NCI-H1105 (cell line): ENCODE results near the gene ANGPTL8.

Source experiments
- DNase-seq: peaks from one replicate; lab custom pipeline; 2025; lab: John Stamatoyannopoulos, UW

The ANGPTL8 gene

DNA sequence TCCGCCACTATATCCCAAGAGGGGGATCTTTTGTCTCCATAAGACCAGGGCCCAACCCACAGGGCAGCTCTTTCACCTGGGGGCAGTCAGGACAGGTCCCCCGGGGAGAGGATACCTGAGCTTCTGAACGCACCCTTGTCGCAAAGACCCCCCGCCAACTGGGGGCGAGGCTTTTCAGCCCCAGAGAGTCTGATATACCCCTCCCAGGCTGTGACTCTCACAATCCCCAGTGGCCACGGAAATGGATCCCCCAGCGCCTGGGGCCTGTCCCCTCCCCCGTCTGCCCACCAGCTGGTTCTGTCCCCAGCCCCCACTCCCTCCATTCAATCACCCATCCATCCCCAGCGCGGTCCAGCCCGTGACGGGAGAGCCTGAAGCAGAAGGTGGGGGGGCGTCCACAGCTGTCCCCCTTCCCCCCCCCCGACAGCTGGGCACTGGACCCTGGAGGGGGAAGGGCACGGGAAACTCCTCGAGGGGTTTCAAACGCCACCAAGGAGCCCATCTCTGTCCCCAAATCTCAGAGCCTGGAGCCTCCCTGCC lies 22.1 kb downstream of the ANGPTL8 start:
- no peak for DNase-seq

DNA sequence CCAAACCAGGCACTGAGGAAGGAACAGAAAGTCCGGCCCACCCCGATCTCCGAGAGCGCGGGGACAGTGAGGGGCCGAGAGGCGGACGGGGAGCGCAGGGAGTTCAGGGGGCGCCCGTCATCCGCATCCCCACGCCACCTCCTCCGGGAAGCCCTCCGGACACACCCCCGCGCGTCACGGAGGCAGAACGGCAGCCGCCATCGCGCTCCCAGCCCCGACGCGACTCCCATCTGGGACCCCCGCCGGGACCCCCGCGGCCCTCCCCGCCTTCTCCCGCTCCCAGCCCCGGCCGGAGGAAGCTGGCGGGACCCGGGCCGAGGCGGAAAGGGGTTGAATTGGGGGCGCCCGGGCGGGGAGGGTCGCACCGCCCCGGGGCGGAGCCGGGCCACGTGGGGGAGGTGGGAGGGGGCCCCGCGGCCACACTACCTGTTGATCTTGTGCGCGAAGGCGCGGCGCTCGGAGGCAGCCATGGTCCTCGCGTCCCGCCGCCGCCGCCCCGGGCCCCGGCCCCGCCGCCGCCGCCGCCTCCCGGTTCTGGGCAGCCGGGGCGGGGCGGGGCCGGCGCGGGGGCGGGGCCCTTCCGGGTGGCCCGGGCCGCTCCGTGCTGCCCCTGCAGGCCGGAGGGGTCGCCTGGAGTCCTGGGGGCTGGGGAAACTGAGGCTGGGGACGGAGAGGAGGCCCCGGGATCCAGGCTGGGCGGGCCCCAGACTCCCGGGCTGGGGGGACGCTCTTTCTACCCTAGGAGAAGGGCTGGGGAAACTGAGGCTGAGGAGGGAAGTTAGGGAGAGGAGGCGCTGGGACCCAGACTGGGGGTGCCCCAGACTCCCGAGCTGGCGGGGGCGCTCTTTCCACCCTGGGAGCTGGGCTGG lies 22.8 kb downstream of the ANGPTL8 start, which contains the start of gene DOCK6:
DOCK6 (minus strand) TSS at position 554 of the 869 bp plus-strand sequence; CDS start at position 470, 84 bp downstream.
- no peak for DNase-seq

DNA sequence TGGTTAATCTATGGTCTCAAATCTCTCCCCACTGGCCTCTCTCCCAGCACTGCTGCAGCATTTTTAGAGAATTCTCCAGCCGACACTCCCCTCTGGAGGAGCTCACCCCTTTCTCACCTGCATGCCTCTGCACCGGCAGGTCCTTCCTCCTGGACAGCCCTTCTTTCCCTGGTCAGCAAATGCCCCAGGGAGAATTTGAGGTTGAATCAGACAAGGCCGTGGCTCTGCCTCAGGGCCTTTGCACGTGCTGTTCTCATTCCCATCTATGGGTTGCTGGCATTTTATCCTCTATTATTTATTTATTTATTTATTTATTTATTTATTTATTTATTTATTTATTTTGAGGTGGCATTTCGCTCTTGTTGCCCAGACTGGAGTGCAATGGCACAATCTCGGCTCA lies 24.3 kb downstream of the ANGPTL8 start:
- DNase-seq = no peak

DNA sequence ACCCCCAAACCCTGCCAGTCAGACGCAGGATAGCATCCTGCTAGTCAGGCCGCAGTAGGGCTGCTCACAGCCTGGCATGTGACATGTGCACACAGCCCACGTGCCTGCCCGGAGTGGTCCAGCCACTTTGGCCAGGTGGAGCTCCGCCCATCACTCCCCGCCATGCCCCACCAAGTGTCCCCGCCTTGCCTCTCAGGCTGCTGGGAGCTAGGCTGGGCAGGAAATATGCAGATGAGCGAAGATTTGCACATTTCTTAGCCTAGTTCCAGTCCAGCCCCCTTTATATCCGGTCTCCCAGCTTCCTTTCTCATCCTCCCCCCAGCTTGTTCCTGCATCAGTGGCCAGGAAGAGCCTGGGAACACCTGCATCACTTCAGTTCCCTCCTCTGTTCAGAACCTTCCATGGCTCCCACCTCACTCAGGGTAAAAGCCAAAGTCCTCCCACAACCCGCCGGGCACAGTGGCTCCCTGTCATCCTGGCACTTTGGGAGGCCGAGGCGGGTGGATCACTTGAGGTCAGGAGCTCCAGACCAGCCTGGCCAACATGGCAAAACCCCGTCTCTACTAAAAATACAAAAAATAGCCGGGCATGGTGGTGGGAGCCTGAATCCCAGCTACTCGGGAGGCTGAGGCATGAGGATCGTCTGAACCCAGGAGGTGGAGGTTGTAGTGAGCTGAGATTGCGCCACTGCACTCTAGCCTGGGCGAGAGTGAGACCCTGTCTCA lies 25.2 kb downstream of the ANGPTL8 start:
- DNase-seq = no peak

DNA sequence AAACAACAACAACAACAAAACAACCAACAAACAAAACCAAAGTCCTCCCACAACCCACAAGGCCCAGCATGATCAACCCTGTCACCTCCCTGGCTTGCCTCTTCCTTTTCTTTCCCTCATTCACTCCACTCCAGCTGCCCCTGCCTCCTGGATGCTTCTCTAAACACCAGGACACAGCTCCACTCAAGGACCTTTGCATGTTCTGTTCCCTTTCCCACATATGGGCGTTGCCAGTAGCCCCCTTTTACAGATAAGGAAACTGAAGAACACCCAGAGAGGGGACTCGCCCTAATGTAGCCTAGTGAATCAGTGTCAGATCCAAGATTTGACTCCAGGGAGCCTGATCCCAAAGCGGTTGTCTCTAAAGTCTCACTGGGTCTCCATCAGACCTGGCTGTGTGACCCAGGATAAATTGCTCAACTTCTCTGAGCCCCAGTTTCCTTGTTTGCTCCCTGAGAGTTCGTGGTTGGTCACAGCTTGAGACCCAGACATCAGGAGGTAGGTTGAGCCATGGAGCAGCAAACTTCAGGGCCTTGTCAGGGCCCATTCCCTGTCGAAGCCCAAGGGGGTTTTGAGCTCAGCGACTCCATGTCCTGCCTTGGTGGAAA lies 25.9 kb downstream of the ANGPTL8 start:
- DNase-seq = no peak

DNA sequence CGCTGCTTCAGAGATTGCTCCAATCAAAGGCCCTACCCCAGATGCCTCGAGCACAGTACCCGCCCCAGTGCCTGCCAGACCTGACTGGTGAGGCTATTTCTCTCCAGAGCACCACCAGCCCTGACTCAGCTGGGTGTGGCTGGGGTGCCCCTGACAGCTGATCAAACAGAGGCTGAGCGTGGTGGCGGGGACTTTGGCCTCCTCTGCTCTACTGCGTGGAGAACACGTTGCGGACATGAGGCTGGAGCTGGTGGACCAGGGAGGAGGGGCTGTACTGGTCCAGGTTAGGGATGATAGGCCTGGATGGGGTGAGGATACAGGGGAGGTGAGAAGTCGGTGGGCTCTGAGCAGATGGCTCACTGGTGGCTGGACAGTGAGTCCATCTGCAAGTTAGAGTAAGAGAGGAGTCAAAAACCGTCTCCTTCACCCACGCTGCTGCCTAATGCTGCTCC lies 26.4 kb downstream of the ANGPTL8 start:
- DNase-seq = no peak

DNA sequence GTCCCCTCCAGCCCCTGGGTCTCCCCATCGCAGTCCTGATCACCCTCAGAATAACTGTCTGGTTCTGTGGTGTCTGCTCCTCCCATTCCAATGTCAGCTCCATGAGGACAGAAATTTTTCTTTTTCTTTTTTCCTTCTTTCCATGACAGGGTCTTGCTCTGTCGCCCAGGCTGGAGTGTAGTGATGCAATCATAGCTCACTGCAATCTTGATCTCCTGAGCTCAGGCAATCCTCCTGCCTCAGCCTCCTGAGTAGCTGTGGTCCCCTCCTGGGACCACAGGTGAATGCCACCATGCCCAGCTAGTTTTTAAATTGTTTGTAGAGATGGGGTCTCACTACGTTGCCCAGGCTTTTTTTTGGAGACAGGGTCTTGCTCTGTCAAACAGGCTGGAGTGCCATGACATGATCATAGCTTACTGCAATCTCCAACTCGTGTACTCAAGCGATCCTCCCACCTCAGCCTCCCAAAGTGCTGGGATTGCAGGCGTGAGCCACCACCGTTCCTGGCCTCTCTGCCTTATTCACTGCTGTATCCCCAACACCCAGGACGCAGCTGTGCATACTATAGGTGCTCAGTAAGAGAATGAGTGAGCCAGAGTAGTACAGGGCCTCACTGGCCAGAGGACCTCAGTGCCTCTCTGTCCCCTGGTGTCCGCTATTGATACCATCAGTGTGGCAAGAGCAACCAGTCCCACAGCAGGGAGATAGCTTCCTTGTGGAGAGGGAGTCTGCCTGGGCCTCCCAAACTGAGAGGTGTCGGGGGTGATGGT lies 28.1 kb downstream of the ANGPTL8 start:
- no peak for DNase-seq

DNA sequence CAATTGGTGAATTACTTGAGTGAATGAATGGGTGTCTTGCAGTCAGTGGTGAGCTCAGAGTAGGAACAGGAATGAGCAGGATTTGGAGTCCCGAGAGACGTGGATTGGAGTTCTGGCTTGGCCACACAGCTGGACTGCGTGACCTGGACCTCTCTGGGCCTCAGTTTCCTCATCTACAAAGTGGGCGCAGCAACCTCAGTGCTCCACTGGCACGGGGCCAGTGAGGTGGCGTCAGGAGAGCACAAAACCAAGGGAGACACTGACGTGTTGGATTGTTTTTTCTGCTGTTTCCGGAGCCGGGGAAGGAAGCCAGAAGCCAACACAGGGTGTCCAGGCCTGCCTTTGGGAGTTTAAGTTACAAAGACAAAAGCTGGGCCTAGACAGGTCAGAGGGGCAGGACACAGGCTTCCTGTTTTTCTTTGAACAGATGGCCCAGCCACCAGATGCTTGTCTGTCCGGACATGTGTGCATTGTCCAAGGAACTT lies 29.4 kb downstream of the ANGPTL8 start:
- no peak for DNase-seq

DNA sequence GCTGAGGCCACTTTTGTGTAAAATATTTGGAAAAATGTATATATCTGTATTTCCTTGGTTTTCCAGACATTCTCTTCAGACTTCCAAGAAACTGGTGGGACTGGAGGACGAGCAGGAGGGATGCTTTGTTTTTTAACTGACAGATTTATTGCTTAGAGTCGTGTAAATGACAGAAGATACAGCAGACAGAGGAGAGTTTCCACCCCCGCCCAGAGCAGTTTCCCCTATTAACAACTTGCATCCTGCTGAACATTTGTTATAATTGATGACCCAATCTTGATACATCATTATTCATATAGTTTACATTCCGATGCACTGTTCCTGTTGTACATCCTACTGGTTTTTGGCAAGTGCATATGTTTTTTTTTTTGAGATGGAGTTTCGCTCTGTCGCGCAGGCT lies 30.0 kb downstream of the ANGPTL8 start:
- no peak for DNase-seq

DNA sequence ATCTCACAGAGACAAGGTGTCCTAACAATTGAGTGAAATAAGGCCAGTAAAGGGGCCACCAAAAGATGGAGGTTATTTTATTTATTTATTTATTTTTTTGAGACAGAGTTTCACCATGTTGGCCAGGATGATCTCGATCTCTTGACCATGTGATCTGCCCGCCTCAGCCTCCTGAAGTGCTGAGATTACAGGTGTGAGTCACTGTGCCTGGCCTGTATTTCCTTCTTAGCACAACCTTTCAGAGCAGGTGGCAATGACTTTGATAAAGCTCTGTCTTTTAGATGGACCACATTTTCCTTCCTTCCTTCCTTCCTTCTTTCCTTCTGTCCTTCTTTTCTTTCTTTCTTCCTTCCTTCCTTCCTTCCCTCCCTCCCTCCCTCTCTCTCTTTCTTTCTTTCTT lies 33.9 kb downstream of the ANGPTL8 start:
- no peak for DNase-seq

DNA sequence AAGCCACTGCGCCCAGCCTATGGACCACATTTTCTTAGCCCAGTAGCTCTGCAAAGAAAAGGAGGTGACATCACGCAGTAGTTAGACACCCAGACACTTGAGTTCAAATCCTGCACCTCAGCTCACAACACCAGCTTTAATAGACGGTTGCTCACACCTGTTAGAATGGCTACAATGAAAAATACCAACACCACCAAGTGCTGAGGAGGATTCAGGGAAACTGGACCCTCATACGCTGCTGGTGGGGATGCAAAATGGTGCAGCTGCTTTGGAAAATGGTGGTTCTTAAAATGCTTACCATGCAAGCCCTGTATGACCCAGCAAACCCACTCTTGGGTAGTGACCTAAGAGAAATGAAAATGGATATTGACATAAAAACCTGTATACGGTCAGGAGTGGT lies 34.6 kb downstream of the ANGPTL8 start:
- DNase-seq = no peak

DNA sequence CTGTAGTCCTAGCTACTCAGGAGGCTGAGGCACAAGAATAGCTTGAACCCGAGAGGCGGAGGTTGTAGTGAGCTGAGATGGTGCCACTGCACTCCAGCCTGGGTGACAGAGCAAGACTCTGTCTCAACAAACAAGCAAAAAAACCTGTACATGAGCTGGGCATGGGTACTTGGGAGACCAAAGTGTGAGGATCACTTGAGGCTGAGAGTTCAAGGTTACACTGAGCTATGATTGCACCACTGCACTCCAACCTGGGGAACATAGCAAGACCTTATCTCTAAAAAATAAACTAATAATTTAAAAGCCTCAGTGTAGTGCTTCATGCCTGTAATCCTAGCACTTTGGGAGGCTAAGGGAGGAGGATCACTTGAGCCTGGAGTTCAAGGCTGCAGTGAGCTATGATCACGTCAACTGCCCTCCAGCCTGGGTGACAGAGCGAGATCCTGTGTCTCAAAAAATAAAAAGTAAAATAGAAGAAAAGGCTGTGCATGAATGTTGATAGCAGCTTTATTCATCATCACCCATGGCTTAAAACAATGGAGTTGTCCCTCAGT lies 35.2 kb downstream of the ANGPTL8 start:
- no peak for DNase-seq

DNA sequence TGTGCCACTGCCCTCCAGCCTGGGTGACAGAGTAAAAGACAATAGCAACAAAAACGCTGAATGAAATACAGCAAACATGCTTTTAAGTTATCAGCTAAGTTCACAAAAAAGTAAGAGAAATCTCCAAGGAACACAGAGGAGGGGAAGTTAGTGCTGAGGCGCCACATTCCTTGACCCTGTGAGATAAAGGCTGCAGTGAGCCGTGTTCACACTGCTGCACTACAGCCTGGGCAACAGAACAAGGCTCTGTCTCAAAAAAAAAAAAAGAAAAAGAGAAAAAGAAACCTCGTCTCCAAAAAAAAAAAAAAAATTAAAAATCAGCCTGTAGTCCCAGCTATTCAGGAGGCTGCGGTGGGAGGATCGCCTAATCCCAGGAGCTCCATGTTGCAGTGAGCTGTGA lies 39.3 kb downstream of the ANGPTL8 start:
- no peak for DNase-seq

DNA sequence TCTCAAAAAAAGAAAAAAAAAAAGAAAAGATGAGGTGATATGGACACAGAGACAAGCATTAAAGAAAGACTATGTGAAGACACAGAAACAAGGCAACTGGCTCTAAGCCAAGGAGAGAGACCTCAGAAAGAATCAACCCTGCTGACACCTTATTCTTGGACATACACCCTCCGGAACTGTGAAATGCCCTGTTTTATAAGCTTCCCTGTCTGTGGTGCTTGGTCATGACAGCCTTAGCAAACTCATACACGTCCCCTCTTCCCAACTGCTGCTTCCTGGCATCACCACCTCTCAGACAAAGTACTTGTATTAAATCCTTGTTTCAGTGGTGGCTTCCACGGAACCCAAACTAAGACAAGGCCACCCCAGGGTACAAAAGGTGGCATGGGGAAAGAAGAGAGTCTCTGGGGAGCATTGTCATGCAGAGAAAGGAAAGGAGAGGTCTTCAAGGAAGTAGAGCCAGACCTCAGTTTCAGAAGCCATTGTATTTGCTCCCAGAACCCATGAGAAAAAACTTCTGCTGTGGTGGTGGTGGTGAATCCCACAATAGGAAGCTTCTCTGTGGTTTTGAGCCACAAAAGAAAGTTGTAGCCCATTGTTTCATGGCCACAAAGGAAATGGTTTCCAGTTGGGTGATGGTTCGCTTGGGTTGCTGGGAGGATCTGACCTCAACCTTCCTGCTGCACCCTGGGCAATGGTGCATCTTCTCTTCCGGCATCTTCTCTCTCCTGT lies 40.3 kb downstream of the ANGPTL8 start:
- no peak for DNase-seq

DNA sequence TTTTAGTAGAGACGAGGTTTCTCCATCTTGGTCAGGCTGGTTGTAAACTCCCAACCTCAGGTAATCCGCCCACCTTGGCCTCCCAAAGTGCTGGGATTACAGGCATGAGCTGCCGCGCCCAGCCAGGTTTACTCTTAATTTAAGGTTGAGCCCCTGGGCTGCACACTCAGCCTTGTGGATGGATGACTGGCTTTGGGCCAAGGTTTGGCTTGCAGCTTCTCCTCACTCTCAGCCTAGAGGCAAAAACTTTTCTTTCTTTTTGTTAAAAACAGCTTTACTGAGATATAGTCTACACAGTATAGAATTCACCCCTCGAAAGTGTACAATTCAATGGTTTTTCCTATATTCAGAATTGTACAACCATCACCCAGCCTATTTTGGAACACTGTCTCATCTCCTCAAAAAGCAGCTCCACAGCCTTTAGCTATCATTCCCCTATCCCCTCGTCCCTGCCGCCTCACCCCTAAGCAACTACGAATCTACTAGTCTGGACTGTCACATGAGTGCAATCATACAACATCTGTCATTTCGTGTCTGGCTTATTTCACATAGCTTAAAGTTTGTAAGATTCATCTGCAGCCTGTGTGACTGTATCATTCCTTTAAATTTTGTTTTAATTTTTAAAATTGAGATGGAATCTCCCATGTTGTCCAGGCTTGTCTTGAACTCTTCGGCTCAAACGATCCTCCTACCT lies 42.1 kb downstream of the ANGPTL8 start:
- DNase-seq = no peak

DNA sequence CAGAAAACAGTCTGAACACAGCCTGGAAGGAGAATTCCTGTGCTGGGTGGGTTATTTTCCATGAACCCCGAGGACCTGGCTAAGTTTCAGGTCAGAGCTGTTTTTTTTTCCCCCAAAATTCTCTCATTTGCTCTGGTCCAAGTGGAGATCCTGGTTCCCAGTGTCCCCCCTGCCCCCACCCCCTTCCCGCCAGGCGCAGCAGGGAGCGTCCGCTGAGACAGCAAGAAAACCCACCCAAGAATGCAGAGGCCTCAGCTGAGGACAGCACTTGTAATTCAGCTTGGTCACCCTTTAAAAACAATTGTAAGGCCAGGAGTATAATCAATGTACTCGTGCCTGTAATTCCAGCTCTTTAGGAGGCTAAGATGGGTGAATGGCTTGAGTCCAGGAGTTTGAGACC lies 45.1 kb downstream of the ANGPTL8 start:
- no peak for DNase-seq

DNA sequence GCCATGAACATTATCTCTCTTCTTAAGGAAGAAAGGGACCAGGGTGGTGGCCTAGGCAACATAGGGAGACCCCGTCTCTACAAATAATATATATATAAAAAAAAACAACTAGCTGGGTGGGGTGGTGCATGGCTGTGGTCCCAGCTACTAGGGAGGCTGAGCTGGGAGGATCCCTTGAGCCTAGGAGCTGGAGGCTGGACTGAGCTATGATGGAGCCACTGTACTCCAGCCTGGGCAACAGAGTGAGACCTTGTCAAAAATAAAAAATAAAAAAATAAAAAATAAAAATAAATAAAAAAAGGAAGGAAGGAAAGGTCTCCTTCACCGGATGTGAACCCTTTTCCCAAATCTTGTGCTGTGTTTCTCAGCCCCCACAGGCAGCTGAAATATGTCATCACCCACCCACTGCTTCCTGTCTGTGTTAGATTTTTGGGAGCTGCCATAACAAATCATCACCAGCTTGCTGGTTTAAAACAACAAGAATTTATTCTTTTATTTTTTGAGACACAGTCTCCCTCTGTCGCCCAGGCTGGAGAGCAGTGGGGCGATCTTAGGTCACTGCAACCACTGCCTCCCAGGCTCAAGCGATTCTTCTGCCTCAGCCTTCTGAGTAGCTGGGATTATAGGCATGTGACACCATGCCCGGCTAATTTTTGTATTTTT lies 47.0 kb downstream of the ANGPTL8 start:
- no peak for DNase-seq

DNA sequence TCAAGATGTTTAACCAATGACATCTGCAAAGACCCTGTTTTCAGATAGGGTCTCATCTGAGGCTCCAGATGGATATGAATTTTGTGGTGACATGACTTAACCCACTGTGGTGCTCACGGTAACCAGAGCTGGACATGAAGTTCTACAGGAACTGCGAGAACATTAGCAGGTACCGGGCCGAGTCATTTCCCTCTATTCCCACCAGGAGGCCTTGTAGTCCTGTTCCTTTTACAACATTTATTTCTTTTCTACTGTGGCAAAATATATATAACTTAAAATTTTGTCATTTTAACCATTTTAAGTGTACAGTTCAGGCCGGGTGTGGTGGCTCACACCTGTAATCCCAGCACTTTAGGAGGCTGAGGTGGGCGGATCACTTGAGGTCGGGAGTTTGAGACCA lies 48.9 kb downstream of the ANGPTL8 start:
- DNase-seq = no peak

DNA sequence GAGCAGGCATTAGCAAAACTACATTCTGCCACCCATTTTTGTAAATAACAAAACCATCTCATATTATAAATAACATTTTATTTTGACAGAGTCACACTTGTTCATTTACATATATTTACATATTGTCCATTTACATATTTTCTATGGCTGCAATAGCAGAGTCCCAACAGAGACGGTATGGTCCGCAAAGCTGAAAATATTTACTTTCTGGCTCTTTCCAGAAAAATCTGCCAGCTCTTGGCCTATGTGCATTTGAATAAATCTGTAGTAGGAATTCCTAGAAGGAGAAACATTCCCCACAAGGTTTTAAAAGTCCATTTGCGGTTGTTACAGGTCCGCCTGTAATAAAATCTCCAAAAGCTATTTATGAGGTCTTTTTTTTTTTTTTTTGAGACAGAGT lies 50.8 kb downstream of the ANGPTL8 start:
- no peak for DNase-seq
